SIG-M5 treated with dmso at 0.1 percent for 504 hours (cell line): ENCODE results near the gene EDIL3.
"Not testable (repeated sequence)": the region's sequence is repeated elsewhere in the genome, so short reads cannot be mapped to it uniquely, and the experiment has no call there.

Experiments
- DNase-seq: peaks from one replicate; lab custom pipeline; 2025; ENCODE audit not compliant: unreplicated experiment; lab: John Stamatoyannopoulos, UW

Gene EDIL3

GRCh38 chr5:84080908-84081307, 303.8 kb downstream of the EDIL3 start:
- no peak for DNase-seq

GRCh38 chr5:84072339-84072738, 312.3 kb downstream of the EDIL3 start:
- DNase-seq: no peak

- DNase-seq: no peak
Observed at GRCh38 chr5:84069608-84070179, 315.0 kb downstream of the EDIL3 start.

GRCh38 chr5:84063041-84063440, 321.6 kb downstream of the EDIL3 start:
- DNase-seq: no peak

- no peak for DNase-seq
Observed at GRCh38 chr5:84059672-84060071, 325.0 kb downstream of the EDIL3 start.

- no peak for DNase-seq
Observed at GRCh38 chr5:84058561-84058960, 326.1 kb downstream of the EDIL3 start.

GRCh38 chr5:84057211-84057610, 327.5 kb downstream of the EDIL3 start:
- no peak for DNase-seq

- no peak for DNase-seq
Observed at GRCh38 chr5:84045964-84046363, 338.7 kb downstream of the EDIL3 start.

- no peak for DNase-seq
Observed at GRCh38 chr5:84036842-84037241, 347.8 kb downstream of the EDIL3 start.

- no peak for DNase-seq
Observed at GRCh38 chr5:84032324-84032723, 352.4 kb downstream of the EDIL3 start.

- no peak for DNase-seq
Observed at GRCh38 chr5:84028093-84028492, 356.6 kb downstream of the EDIL3 start.

- DNase-seq: not testable (repeated sequence)
Observed at GRCh38 chr5:84018521-84018920, 366.2 kb downstream of the EDIL3 start.

- no peak for DNase-seq
Observed at GRCh38 chr5:84017523-84018172, 367.0 kb downstream of the EDIL3 start.

GRCh38 chr5:84016085-84016484, 368.6 kb downstream of the EDIL3 start:
- DNase-seq: no peak

GRCh38 chr5:84014966-84015365, 369.7 kb downstream of the EDIL3 start:
- no peak for DNase-seq

- DNase-seq: no peak
Observed at GRCh38 chr5:83993803-83994202, 390.9 kb downstream of the EDIL3 start.

GRCh38 chr5:83991566-83992224, 393.0 kb downstream of the EDIL3 start:
- DNase-seq: no peak

GRCh38 chr5:83988293-83988685, 396.4 kb downstream of the EDIL3 start:
- DNase-seq: no peak

GRCh38 chr5:83987513-83988292, 397.0 kb downstream of the EDIL3 start:
- DNase-seq: no peak

- DNase-seq: no peak
Observed at GRCh38 chr5:83983852-83984251, 400.8 kb downstream of the EDIL3 start.

- no peak for DNase-seq
Observed at GRCh38 chr5:83973925-83974815, 410.5 kb downstream of the EDIL3 start.
